ENCODE data around the gene TMIGD3. TPM values are rescaled to one million over a fixed set of nuclear protein-coding genes. Genes with fewer than 3 reads are reported as not detected.

Gene TMIGD3
- polyA plus RNA-seq, 3 donors = 2.0 to 3.1 (median 2.1) TPM

- Mint-ChIP-seq H3K4me3 (peak overlapping the region in 1 of 2 donors; percentile 40), H3K9me3 (no peaks in the 10 kb centered on the region), H3K27me3 (ENCODE audit: low read depth in 3 of 3) (no peaks in the 10 kb centered on the region), H3K36me3 (peaks cover 0 to 4% of the 10 kb centered on the region in 2 donors), H3K27ac (peak overlapping the region; percentile 89 to 98 (median 94)), H3K4me1 (peaks cover 53% of the 10 kb centered on the region)
- WGBS (ENCODE audit: insufficient coverage) = 21% methylated on average over 6 of the region's 6 CpGs
- Histone ChIP-seq H3K36me3 (replicated peaks in 1 of 2; ENCODE audit: control insufficient read depth in 1 of 2, insufficient read depth in 2 of 2, low read length in 2 of 2) (no peaks in the 10 kb centered on the region), H3K9me3 (replicated peaks in 1 of 2; ENCODE audit: control insufficient read depth in 1 of 2, insufficient read depth in 1 of 2, low read length in 2 of 2) (no peaks in the 10 kb centered on the region), H3K4me3 (replicated peaks in 1 of 3; ENCODE audit: low read depth in 2 of 3, low read length in 3 of 3) (peak overlapping the region in 1 of 3 experiments; percentile 58), H3K9ac (ENCODE audit: insufficient read depth, low read length, poor library complexity, severe bottlenecking) (peak overlapping the region; percentile 58), H3K27ac (ENCODE audit: low read depth in 1 of 2, low read length in 2 of 2) (peak overlapping the region; percentile 97 to 98), H3K27me3 (ENCODE audit: control insufficient read depth in 2 of 2, insufficient read depth in 2 of 2, low read length in 2 of 2) (no peaks in the 10 kb centered on the region), H2AFZ (ENCODE audit: insufficient read depth, low read depth, low read length, poor library complexity, severe bottlenecking) (peak overlapping the region; percentile 39), H3K4me1 (ENCODE audit: control insufficient read depth in 1 of 2, insufficient read depth in 2 of 2, low read length in 2 of 2) (peaks cover 78% of the 10 kb centered on the region in 2 donors), H4K20me1 (ENCODE audit: insufficient read depth, low read length) (no peaks in the 10 kb centered on the region), H3K79me2 (ENCODE audit: insufficient read depth, low read length) (no peaks in the 10 kb centered on the region), H3K4me2 (replicated peaks; ENCODE audit: extremely low read depth, low read length, poor library complexity, severe bottlenecking) (peak overlapping the region; percentile 19)
- no peak for TF ChIP-seq CTCF (IDR thresholded peaks at IDR 0.05)
- intact Hi-C loops (cut with micrococcal nuclease) = loop anchor here (2.0 to 10.0 kb wide), 4 partner anchors 33 to 229 kb away; partner anchors contain the start of genes C1orf162 (in 2 of the 2) and INKA2 (in 1 of the 2)
- peak; percentile 89 to 93 (median 92) for DNase-seq
Observed at GRCh38 chr1:111505641-111506119, 2.2 kb upstream of the TMIGD3 start.

- peaks cover 68% of the 10 kb centered on the region in 2 donors for H3K4me1 ChIP-seq (ENCODE audit: control insufficient read depth in 1 of 2, insufficient read depth in 2 of 2, low read length in 2 of 2)
- Mint-ChIP-seq H3K27me3 (ENCODE audit: low read depth in 3 of 3) (no peaks in the 10 kb centered on the region), H3K27ac (peak overlapping the region; percentile 86 to 97 (median 93)), H3K4me1 (peaks cover 58% of the 10 kb centered on the region), H3K36me3 (peaks cover 5 to 13% of the 10 kb centered on the region in 2 donors), H3K4me3 (peak overlapping the region in 1 of 2 donors; percentile 74), H3K9me3 (no peaks in the 10 kb centered on the region)
- H3K27me3 ChIP-seq (ENCODE audit: control insufficient read depth in 2 of 2, insufficient read depth in 2 of 2, low read length in 2 of 2) = no peaks in the 10 kb centered on the region
- no peaks in the 10 kb centered on the region for H3K79me2 ChIP-seq (ENCODE audit: insufficient read depth, low read length)
- peak overlapping the region; percentile 57 for H3K4me2 ChIP-seq (replicated peaks; ENCODE audit: extremely low read depth, low read length, poor library complexity, severe bottlenecking)
- WGBS (ENCODE audit: insufficient coverage) = 75% methylated on average over 4 of the region's 6 CpGs
- no peaks in the 10 kb centered on the region for H3K9me3 ChIP-seq (replicated peaks in 1 of 2; ENCODE audit: control insufficient read depth in 1 of 2, insufficient read depth in 1 of 2, low read length in 2 of 2)
- H3K27ac ChIP-seq (ENCODE audit: low read depth in 1 of 2, low read length in 2 of 2) = peak overlapping the region; percentile 66 to 97
- no peak overlapping the region for H2AFZ ChIP-seq (ENCODE audit: insufficient read depth, low read depth, low read length, poor library complexity, severe bottlenecking)
- no peak overlapping the region for H3K9ac ChIP-seq (ENCODE audit: insufficient read depth, low read length, poor library complexity, severe bottlenecking)
- TF ChIP-seq CTCF (IDR thresholded peaks at IDR 0.05) = no peak
- intact Hi-C loops (cut with micrococcal nuclease) = loop anchor here in 1 of 2 donors (10.0 kb wide), 2 partner anchors 49 to 231 kb away; partner anchors contain the start of gene INKA2
- no peaks in the 10 kb centered on the region for H4K20me1 ChIP-seq (ENCODE audit: insufficient read depth, low read length)
- no peak for DNase-seq
- no peaks in the 10 kb centered on the region for H3K36me3 ChIP-seq (replicated peaks in 1 of 2; ENCODE audit: control insufficient read depth in 1 of 2, insufficient read depth in 2 of 2, low read length in 2 of 2)
- H3K4me3 ChIP-seq (replicated peaks in 1 of 3; ENCODE audit: low read depth in 2 of 3, low read length in 3 of 3) = peak overlapping the region in 1 of 3 experiments; percentile 58
Observed at GRCh38 chr1:111504097-111504496, 664 bp upstream of the TMIGD3 start.
